Stimulated activated naive B cell treated with anti-CD40 and anti-IgM and Interleukin-4, amounts not matched to agents 10 μg/mL and 1 μg/mL and 100 μg/mL, for 72 hours (primary cell): ENCODE results near the gene AP3B1.
"Not testable (repeated sequence)": the region's sequence is repeated elsewhere in the genome, so short reads cannot be mapped to it uniquely, and the experiment has no call there.

Source experiments
- ATAC-seq, 2 donors: fragments of 150-1000 bp; cut with Tn5 transposase; replicated peaks; 2 replicates each; pipeline ENCODE4 v1.10.0; 2021; ENCODE audit warnings: moderate library complexity in 1 of 2
- DNase-seq: peaks from one replicate; pipeline ENCODE4 v3.0.0; 2021
- H3K27ac Mint-ChIP-seq: one replicate; pipeline ENCODE4 v1.8.0; 2022; ENCODE audit warnings: mild to moderate bottlenecking, mixed read lengths
- H3K27me3 Mint-ChIP-seq, 2 donors: one replicate each; pipeline ENCODE4 v1.8.0; 2022; ENCODE audit warnings: mixed read lengths in 2 of 2
- H3K36me3 Mint-ChIP-seq, 2 donors: one replicate each; pipeline ENCODE4 v1.8.0; 2022; ENCODE audit warnings: mixed read lengths in 2 of 2, mild to moderate bottlenecking in 1 of 2
- H3K4me1 Mint-ChIP-seq, 2 donors: one replicate each; pipeline ENCODE4 v1.8.0; 2022; ENCODE audit warnings: mixed read lengths in 2 of 2, mild to moderate bottlenecking in 1 of 2
- H3K4me3 Mint-ChIP-seq, 2 donors: one replicate each; pipeline ENCODE4 v1.8.0; 2022; ENCODE audit warnings: mild to moderate bottlenecking in 2 of 2, mixed read lengths in 2 of 2, moderate library complexity in 1 of 2
- H3K9me3 Mint-ChIP-seq, 2 donors: one replicate each; pipeline ENCODE4 v1.8.0; 2022; ENCODE audit warnings: mixed read lengths in 2 of 2, mild to moderate bottlenecking in 1 of 2

The AP3B1 gene

DNA sequence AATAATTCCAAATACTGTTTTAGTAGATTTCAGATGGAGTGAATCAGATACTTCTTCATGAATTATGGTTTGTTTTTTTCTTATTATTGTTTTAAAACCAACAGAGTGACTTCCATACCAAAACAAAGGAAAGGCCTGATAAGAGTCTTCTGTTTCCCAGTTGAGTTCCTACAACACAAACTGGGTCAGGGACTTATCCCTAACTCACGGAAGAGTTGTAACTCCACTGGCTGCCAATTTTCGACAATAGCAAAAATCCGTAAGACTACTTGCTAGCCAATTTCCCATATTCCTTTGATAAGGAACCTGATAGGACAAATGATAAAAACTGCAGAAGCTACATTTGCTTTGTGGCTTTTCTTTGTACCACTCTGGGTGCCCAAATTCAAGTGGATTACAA is 219.2 kb downstream of the AP3B1 start:
- Mint-ChIP-seq H3K27me3 (no peaks in the 10 kb centered on the region), H3K27ac (no peak overlapping the region), H3K4me3 (no peak overlapping the region), H3K4me1 (peaks cover 19% of the 10 kb centered on the region in 2 donors), H3K36me3 (peaks cover 21 to 27% of the 10 kb centered on the region in 2 donors), H3K9me3 (peaks cover 0 to 5% of the 10 kb centered on the region in 2 donors)
- ATAC-seq (no peak), DNase-seq (no peak)

DNA sequence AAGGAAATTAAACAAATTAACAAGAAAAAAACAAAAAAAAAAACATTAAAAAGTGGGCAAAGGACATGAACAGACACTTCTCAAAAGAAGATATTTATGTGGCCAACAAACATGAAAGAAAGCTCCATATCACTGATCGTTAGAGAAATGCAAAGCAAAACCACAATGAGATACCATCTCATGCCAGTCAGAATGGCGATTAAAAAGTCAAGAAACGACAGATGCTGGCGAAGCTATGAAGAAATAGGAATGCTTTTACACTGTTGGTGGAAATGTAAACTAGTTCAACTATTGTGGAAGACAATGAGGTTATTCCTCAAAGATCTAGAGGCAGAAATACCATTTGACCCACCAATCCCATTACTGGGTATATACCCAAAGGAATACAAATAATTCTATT is 223.8 kb downstream of the AP3B1 start:
- Mint-ChIP-seq H3K4me1 (peaks cover 11 to 17% of the 10 kb centered on the region in 2 donors), H3K9me3 (peaks cover 10 to 11% of the 10 kb centered on the region in 2 donors), H3K36me3 (peaks cover 40 to 54% of the 10 kb centered on the region in 2 donors)
- DNase-seq, H3K4me3 Mint-ChIP-seq, H3K27ac Mint-ChIP-seq, H3K27me3 Mint-ChIP-seq, ATAC-seq: not testable (repeated sequence)

DNA sequence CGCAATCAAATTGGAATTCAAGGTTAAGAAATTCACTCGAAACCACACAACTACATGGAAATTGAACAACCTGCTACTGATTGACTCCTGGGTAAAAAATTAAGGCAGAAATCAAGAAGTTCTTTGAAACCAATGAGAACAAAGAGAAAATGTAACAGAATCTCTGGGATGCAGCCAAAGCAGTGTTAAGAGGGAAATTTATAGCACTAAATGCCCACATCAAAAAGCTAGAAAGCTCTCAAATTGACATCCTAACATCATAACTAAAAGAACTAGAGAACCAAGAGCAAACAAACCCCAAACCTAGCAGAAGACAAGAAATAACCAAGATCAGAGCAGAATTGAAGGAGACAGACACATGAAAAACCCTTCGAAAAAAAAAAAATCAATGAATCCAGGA is 226.9 kb downstream of the AP3B1 start:
- Mint-ChIP-seq H3K36me3 (peaks cover 41 to 54% of the 10 kb centered on the region in 2 donors), H3K9me3 (peaks cover 10 to 11% of the 10 kb centered on the region in 2 donors), H3K4me1 (peaks cover 11 to 17% of the 10 kb centered on the region in 2 donors)
- not testable (repeated sequence) for H3K27ac Mint-ChIP-seq, H3K4me3 Mint-ChIP-seq, H3K27me3 Mint-ChIP-seq, ATAC-seq, DNase-seq

DNA sequence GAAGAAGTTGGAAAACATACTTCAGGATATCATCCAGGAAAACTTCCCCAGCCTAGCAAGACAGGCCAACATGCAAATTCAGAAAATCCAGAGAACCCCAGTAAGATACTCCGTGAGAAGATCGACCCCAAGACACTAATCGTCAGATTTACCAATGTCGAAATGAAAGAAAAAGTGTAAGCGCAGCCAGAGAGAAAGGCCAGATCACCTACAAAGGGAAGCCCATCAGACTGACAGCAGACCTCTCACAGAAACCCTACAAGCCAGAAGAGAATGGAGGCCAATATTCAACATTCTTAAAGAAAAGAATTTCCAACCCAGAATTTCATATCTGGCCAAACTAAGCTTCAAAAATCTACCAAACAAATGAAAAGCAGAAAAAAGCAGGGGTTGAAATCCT is 227.8 kb downstream of the AP3B1 start:
- peaks cover 10 to 11% of the 10 kb centered on the region in 2 donors for H3K9me3 Mint-ChIP-seq
- not testable (repeated sequence) for H3K27me3 Mint-ChIP-seq, H3K27ac Mint-ChIP-seq, H3K4me3 Mint-ChIP-seq, ATAC-seq, DNase-seq
- H3K4me1 Mint-ChIP-seq: peaks cover 11 to 17% of the 10 kb centered on the region in 2 donors
- H3K36me3 Mint-ChIP-seq: peaks cover 39 to 51% of the 10 kb centered on the region in 2 donors

DNA sequence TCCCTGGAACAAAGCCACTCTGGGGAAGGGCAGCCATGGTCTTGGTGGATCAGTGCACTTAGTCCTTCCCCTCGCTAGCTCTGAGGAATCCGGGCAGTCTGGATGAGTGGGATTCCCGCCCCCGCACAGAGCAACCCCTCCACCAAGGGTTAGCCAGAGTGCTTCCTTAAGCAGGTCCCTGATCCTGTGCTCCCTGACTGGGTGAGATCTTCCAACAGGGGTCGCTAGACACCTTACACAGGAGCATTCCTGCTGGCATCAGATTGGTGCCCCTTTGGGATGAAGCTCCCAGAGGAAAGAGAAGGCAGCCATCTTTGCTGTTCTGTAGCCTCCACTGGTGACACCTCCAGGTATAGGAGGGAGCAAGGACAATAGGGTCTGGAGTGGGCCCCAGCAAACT is 228.8 kb downstream of the AP3B1 start:
- H3K27ac Mint-ChIP-seq: no peak overlapping the region
- DNase-seq (no peak), ATAC-seq (no peak)
- no peak overlapping the region for H3K4me3 Mint-ChIP-seq
- H3K4me1 Mint-ChIP-seq: peaks cover 11 to 17% of the 10 kb centered on the region in 2 donors
- H3K27me3 Mint-ChIP-seq: no peaks in the 10 kb centered on the region
- H3K9me3 Mint-ChIP-seq: peaks cover 7 to 11% of the 10 kb centered on the region in 2 donors
- peaks cover 38 to 49% of the 10 kb centered on the region in 2 donors for H3K36me3 Mint-ChIP-seq

DNA sequence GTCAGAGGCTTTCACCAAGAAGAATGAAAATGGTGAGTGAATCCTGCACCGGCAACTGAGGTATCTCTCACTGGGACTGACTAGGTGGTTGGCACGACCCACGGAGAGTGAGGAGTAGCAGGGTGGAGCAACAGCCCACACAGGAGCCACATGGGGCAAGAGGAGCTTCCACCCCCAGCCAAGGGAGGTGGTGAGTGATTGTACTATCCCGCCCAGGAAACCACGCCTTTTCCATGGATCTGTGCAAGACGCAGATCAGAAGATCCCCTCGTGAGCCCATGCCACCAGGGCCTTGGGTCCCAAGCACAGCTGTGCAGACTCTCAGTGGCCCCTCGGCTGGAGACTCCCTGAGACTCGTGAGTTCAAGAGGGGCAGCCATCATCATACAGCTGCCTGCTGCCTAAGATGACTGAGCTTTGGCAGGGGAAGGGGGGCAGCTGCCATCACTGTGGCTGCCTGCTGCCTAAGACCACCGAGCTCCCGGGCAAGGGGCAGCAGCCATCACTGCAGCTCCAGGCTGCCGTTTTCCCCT is 229.5 kb downstream of the AP3B1 start:
- H3K9me3 Mint-ChIP-seq: peaks cover 7 to 11% of the 10 kb centered on the region in 2 donors
- peaks cover 38 to 43% of the 10 kb centered on the region in 2 donors for H3K36me3 Mint-ChIP-seq
- no peak for DNase-seq
- H3K27me3 Mint-ChIP-seq: no peaks in the 10 kb centered on the region
- no peak overlapping the region for H3K4me3 Mint-ChIP-seq
- H3K27ac Mint-ChIP-seq: no peak overlapping the region
- ATAC-seq: no peak
- peaks cover 11 to 17% of the 10 kb centered on the region in 2 donors for H3K4me1 Mint-ChIP-seq

DNA sequence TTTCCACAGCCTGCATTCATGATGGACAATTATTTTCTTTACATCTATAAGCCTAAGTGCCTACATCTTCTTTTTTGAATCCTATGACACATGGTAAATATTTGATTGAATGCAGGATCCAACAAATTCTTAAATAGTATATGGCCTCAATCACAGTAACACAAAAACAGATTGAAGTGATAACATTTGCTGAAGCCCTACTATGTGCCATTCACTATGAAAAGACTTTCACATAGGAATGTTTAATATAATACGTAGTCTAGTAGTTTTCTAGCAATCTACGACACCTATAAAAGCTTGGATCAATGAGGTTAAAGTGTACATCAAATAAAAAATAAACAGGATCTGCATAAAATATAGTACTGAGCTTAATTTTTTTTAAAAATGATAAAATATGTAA is 231.0 kb downstream of the AP3B1 start:
- ATAC-seq: no peak

DNA sequence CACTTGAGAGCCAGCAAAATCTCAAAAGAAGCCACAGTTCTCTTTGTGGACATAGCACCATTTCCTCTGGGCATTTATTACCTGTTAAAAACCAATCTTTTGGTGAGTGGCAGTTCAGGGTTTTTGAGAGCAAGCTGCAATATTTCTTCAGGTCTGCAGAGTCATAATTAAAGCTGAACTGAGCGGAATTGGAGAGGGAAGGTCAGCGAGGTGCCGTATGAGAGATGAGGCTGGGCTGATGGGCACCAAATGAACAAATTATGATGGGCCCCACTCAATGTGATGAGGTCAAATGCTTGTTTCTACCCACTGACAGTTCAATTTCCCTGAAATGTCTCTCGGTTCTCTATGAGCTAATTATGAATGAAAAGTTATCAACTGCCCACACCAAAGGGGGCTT is 231.9 kb downstream of the AP3B1 start:
- Mint-ChIP-seq H3K36me3 (peaks cover 24 to 25% of the 10 kb centered on the region in 2 donors), H3K27ac (no peak overlapping the region), H3K27me3 (no peaks in the 10 kb centered on the region), H3K4me1 (peaks cover 5 to 10% of the 10 kb centered on the region in 2 donors), H3K4me3 (no peak overlapping the region), H3K9me3 (peaks cover 6% of the 10 kb centered on the region in 2 donors)
- ATAC-seq (no peak), DNase-seq (no peak)

More for the DNA sequence above, 231.0 kb downstream of the AP3B1 start:
- H3K27me3 Mint-ChIP-seq: no peaks in the 10 kb centered on the region
- no peak for DNase-seq
- peaks cover 5 to 10% of the 10 kb centered on the region in 2 donors for H3K4me1 Mint-ChIP-seq
- H3K9me3 Mint-ChIP-seq: peaks cover 7 to 11% of the 10 kb centered on the region in 2 donors
- H3K27ac Mint-ChIP-seq: no peak overlapping the region
- H3K36me3 Mint-ChIP-seq: peaks cover 30 to 33% of the 10 kb centered on the region in 2 donors
- H3K4me3 Mint-ChIP-seq: no peak overlapping the region

DNA sequence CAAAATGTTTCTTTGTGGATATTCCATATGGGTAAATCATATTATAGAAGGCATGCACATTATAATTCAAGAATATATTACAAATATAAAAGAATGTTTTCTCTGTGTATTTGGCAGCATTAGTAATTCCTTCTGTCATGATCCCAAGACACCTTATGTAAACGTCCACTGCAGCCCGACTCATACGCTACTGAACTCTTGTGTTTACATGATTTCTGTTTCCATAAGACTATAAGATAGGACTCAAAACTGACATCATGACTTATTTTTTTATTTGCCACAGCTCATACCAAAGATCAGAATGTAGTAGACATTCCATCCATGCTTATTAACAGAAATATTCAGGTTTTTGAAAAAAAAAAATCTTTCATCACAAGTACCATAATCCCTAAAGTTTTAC is 234.1 kb downstream of the AP3B1 start:
- Mint-ChIP-seq H3K36me3 (peaks cover 9 to 11% of the 10 kb centered on the region in 2 donors), H3K4me1 (peaks cover 0 to 7% of the 10 kb centered on the region in 2 donors), H3K27me3 (no peaks in the 10 kb centered on the region), H3K27ac (no peak overlapping the region), H3K4me3 (no peak overlapping the region), H3K9me3 (no peaks in the 10 kb centered on the region)
- ATAC-seq: no peak
- no peak for DNase-seq

DNA sequence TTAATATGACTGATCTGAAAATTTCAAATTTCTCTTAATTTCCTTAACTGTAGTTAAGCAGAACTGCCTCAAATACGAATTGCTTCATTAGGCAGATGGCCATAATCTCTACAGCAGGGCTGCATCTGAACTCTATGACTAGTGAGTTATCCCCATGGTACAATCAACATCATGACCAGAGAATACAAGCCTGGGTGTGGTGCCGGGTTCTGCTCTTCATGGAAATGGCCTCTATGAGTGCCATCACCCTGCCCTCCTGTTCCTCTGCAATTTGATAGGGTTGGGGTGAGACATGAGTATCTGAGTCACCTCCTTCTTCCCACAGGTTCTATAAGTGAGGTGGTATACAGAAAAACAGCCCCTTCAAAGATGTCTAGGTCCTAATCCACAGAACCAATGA is 235.9 kb downstream of the AP3B1 start:
- no peak overlapping the region for H3K4me3 Mint-ChIP-seq
- no peaks in the 10 kb centered on the region for H3K9me3 Mint-ChIP-seq
- no peaks in the 10 kb centered on the region for H3K27me3 Mint-ChIP-seq
- H3K27ac Mint-ChIP-seq: no peak overlapping the region
- DNase-seq (no peak), ATAC-seq (no peak)
- peaks cover 11 to 15% of the 10 kb centered on the region in 2 donors for H3K36me3 Mint-ChIP-seq
- H3K4me1 Mint-ChIP-seq: peaks cover 0 to 7% of the 10 kb centered on the region in 2 donors

DNA sequence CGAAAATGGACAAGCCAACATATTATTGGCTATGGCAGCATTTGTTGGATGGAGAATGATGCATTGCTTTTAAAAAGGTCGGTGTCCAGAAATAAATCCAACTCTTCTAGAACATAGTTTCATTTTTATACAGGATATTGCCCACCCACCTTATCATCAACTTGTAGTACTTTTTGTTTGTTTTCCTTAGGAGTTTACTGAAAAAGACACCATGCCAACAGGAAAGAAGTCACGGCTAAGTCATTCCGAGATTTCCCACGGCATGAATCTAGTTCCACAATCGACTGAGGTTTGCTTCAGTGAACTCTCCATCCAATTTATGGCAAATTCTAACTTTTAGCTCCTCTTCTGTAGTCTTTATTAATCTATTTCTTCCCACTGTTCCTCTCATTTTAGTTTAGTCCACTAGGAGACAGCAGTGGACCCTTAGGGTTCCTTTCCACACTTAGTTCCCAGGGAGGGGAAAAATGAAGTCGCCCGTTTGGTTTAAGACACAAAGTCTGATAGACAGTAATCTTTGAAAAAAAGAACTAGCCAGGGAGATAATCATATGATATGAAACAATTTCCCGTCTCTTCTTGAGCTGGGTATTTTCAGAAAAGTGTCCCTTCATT is 237.5 kb downstream of the AP3B1 start:
- no peaks in the 10 kb centered on the region for H3K27me3 Mint-ChIP-seq
- no peak for ATAC-seq

DNA sequence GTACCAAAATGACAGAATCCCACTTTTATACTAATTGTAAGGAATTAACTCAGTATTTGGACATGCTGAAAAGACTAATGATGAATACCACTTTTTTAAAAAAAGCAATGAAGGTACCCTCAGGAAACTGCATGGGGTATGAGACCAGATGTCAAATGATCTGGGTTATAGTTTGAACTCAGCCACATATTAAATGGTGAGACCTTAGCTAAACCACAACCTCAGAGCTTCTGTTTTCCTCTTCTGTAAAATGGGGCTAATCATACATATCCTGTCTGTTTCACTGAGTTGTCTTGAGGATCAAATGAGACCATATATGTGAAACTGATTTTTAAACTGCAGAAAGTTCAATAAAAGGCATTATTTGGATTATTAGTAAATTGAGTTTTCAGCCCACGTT is 238.4 kb downstream of the AP3B1 start:
- ATAC-seq (no peak), DNase-seq (no peak)
- H3K9me3 Mint-ChIP-seq: no peaks in the 10 kb centered on the region
- H3K4me3 Mint-ChIP-seq: no peak overlapping the region
- H3K27ac Mint-ChIP-seq: no peak overlapping the region
- H3K36me3 Mint-ChIP-seq: peaks cover 6 to 12% of the 10 kb centered on the region in 2 donors
- peaks cover 0 to 7% of the 10 kb centered on the region in 2 donors for H3K4me1 Mint-ChIP-seq
- no peaks in the 10 kb centered on the region for H3K27me3 Mint-ChIP-seq

More for the DNA sequence above, 237.5 kb downstream of the AP3B1 start:
- Mint-ChIP-seq H3K27ac (no peak overlapping the region), H3K36me3 (peaks cover 9 to 16% of the 10 kb centered on the region in 2 donors), H3K9me3 (no peaks in the 10 kb centered on the region), H3K4me1 (peaks cover 0 to 7% of the 10 kb centered on the region in 2 donors), H3K4me3 (no peak overlapping the region)
- DNase-seq: no peak

DNA sequence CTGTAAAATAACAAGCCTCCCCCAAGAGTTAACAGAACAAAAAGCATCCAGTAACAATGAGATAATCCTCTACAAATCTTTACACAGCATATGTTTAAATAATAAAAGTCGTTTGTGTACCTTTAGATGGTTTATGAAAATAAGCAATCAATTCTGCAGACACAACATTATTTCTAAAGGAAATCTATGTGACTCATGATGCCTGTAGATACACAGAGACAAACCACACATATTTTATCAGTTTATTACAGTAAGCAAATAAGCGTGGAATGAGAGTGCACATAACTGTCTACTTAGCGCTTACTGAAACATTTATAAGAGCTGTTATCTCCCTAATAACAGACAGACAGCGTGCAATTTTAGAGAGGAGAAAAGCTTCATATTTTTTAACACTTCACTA is 243.6 kb downstream of the AP3B1 start:
- no peaks in the 10 kb centered on the region for H3K27me3 Mint-ChIP-seq
- H3K9me3 Mint-ChIP-seq: no peaks in the 10 kb centered on the region
- ATAC-seq (no peak), DNase-seq (no peak)
- no peak overlapping the region for H3K4me3 Mint-ChIP-seq
- no peaks in the 10 kb centered on the region for H3K4me1 Mint-ChIP-seq
- H3K36me3 Mint-ChIP-seq: peaks cover 8 to 25% of the 10 kb centered on the region in 2 donors
- H3K27ac Mint-ChIP-seq: no peak overlapping the region

DNA sequence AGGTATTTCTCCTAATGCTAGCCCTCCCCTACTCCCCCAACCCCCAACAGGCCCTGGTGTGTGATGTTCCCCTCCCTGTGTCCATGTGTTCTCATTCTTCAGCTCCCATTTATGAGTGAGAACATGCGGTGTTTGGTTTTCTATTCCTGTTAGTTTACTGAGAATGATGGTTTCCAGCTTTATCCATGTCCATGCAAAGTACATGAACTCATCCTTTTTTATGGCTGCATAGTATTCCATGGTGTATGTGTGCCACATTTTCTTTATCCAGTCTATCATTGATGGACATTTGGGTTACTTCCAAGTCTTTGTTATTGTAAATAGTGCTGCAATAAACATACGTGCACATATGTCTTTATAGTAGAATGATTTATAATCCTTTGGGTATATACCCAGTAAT is 247.7 kb downstream of the AP3B1 start:
- H3K27ac Mint-ChIP-seq, DNase-seq, H3K4me3 Mint-ChIP-seq, ATAC-seq, H3K4me1 Mint-ChIP-seq, H3K9me3 Mint-ChIP-seq, H3K27me3 Mint-ChIP-seq: not testable (repeated sequence)
- H3K36me3 Mint-ChIP-seq: peaks cover 20 to 33% of the 10 kb centered on the region in 2 donors

DNA sequence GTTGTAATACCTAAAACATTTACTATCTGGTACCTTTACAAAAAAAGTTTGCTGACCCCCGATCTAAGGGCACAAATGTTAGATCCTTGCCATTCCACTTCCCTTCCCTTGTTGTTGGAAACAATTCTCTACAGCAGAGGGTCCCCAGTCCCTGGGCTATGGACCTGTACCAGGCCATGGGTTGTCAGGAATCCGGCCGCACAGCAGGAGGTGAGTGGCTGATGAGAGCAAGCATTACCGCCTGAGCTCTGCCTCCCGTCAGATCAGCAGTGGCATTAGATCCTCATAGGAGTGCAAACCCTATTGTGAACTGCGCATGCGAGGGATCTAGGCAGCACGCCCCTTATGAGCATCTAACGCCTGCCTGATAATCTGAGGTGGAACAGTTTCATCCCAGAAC is 248.5 kb downstream of the AP3B1 start:
- H3K27me3 Mint-ChIP-seq: no peaks in the 10 kb centered on the region
- H3K4me1 Mint-ChIP-seq: no peaks in the 10 kb centered on the region
- no peak overlapping the region for H3K27ac Mint-ChIP-seq
- H3K36me3 Mint-ChIP-seq: peaks cover 20 to 33% of the 10 kb centered on the region in 2 donors
- H3K4me3 Mint-ChIP-seq: no peak overlapping the region
- no peaks in the 10 kb centered on the region for H3K9me3 Mint-ChIP-seq
- DNase-seq (no peak), ATAC-seq (no peak)
